ENCODE measurements around the gene PPP1R3G. TPM values are rescaled to one million over a fixed set of nuclear protein-coding genes. Genes with fewer than 3 reads are reported as not detected.

Gene PPP1R3G
- total and polyA plus RNA-seq, 12 donors: 1.2 to 17.1 (median 8.4) TPM

DNA sequence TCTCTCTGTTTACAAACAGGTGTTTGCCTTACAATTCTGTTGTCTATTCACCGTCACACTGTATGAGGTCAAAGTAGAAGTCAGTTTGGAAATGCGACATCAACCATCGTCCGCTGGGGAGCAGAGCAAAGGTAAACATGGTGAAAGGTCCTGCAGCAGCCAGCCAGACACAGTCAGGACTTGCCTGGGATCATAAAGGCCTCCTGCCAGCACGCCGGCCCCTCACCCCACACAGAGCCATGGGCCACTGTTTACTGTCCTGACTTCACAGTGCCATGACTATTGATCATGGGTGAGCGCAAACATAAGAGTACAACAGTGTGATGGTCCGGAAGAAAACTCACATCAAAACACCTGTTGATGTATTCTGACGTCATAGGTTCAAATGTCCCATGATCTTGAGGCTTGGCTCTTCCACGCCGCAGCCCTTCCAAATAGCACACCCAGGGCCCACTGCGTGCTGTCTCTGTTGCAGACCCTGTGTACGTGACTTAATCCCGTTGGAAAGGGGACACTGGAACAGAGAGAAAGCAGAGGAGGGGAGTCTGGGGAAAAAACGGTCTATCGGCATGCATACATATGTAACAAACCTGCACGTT lies 16.9 kb upstream of the PPP1R3G start:
- intact Hi-C loops (cut with DNase I): no loop called here
- Histone ChIP-seq H3K9me3 (replicated peaks in 1 of 3) (no peaks in the 10 kb centered on the region), H3K36me3 (replicated peaks in 1 of 2) (no peaks in the 10 kb centered on the region), H3K27me3 (no peaks in the 10 kb centered on the region), H3K27ac (no peak overlapping the region), H3K4me3 (no peak overlapping the region), H3K4me1 (replicated peaks in 1 of 2) (peaks cover 0 to 6% of the 10 kb centered on the region in 2 donors)
- DNase-seq: no peak
- WGBS, 4 donors: 94 to 95% (median 95%) methylated on average over 17 of the region's 17 CpGs
- TF ChIP-seq POLR2A (IDR thresholded peaks at IDR 0.05): no peak
- TF ChIP-seq, protein P1, sequence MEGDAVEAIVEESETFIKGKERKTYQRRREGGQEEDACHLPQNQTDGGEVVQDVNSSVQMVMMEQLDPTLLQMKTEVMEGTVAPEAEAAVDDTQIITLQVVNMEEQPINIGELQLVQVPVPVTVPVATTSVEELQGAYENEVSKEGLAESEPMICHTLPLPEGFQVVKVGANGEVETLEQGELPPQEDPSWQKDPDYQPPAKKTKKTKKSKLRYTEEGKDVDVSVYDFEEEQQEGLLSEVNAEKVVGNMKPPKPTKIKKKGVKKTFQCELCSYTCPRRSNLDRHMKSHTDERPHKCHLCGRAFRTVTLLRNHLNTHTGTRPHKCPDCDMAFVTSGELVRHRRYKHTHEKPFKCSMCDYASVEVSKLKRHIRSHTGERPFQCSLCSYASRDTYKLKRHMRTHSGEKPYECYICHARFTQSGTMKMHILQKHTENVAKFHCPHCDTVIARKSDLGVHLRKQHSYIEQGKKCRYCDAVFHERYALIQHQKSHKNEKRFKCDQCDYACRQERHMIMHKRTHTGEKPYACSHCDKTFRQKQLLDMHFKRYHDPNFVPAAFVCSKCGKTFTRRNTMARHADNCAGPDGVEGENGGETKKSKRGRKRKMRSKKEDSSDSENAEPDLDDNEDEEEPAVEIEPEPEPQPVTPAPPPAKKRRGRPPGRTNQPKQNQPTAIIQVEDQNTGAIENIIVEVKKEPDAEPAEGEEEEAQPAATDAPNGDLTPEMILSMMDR (IDR thresholded peaks at IDR 0.05): no peak

DNA sequence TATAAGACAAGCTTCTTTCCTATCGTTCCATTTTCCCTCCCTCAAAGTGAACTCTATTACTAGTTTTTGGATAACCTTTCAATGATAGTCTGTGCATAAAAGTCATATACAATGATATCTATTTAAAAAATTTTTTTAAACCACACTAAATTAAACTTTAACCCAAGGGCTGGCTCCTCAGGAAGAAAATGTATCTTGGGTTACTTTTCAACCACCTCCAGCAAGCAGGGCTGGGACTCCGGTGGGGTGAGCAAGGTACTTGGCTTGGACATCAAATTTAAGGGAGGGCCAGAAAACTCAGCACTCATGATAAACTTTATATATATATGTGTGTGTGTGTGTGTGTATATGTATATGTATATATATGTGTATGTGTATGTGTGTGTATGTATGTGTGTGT lies 13.9 kb upstream of the PPP1R3G start:
- DNase-seq: no peak
- TF ChIP-seq, protein P1 (IDR thresholded peaks at IDR 0.05): no peak
- no peak for TF ChIP-seq POLR2A (IDR thresholded peaks at IDR 0.05)
- intact Hi-C loops (cut with DNase I): no loop called here
- WGBS, 4 donors: 90 to 97% (median 95%) methylated on average over 2 of the region's 2 CpGs
- Histone ChIP-seq H3K27me3 (no peaks in the 10 kb centered on the region), H3K4me1 (replicated peaks in 1 of 2) (peaks cover 0 to 2% of the 10 kb centered on the region in 2 donors), H3K4me3 (no peak overlapping the region), H3K27ac (no peak overlapping the region), H3K36me3 (replicated peaks in 1 of 2) (no peaks in the 10 kb centered on the region), H3K9me3 (replicated peaks in 1 of 3) (no peaks in the 10 kb centered on the region)

DNA sequence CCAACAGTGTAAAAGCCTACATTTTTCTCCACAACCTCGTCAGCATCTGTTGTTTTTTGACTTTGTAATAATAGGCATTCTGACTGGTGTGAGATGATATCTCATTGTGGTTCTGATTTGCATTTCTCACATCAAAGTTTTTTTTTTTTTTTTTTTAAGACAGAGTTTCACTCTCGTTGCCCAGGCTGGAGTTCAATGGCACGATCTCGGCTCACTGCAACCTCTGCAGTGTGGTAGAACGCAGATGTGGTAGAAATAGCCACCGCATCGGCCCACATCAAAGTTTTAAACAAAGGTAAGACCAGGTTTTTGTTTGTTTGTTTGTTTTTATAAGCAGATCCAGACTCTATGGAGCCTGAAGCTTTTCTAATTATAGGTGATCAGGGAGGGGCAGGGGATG lies 12.7 kb upstream of the PPP1R3G start:
- Histone ChIP-seq H3K27ac (no peak overlapping the region), H3K27me3 (no peaks in the 10 kb centered on the region), H3K4me1 (replicated peaks in 1 of 2) (no peaks in the 10 kb centered on the region), H3K36me3 (replicated peaks in 1 of 2) (no peaks in the 10 kb centered on the region), H3K9me3 (replicated peaks in 1 of 3) (no peaks in the 10 kb centered on the region), H3K4me3 (no peak overlapping the region)
- WGBS, 4 donors: 86 to 95% (median 90%) methylated on average over 7 of the region's 7 CpGs
- no peak for DNase-seq
- intact Hi-C loops (cut with DNase I): no loop called here
- no peak for TF ChIP-seq POLR2A (IDR thresholded peaks at IDR 0.05)
- TF ChIP-seq, protein P1 (IDR thresholded peaks at IDR 0.05): no peak

DNA sequence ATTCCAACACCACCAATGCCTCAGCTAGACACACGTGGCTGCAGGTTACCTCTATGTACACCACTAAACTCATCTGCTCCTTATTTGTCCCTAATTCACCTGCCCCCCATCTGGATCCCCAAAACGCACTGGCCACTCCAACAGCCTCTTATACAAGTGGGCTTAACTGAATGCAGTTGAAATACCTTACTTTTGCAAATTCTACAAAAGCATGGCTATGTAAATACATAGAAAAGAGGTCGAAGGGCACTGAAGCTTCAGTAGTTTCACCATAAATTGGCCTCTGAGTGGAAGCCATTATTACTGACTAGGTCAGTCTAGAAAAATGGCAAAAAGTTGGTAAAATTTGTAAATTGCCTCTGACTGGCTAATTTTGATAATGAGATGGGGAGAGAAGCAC lies 11.1 kb upstream of the PPP1R3G start:
- Histone ChIP-seq H3K4me3 (no peak overlapping the region), H3K4me1 (replicated peaks in 1 of 2) (no peaks in the 10 kb centered on the region), H3K27me3 (no peaks in the 10 kb centered on the region), H3K27ac (no peak overlapping the region), H3K36me3 (replicated peaks in 1 of 2) (no peaks in the 10 kb centered on the region), H3K9me3 (replicated peaks in 1 of 3) (no peaks in the 10 kb centered on the region)
- DNase-seq: no peak
- TF ChIP-seq, protein P1 (IDR thresholded peaks at IDR 0.05): no peak
- TF ChIP-seq POLR2A (IDR thresholded peaks at IDR 0.05): no peak
- intact Hi-C loops (cut with DNase I): no loop called here
- 82 to 91% (median 87%) methylated on average over 3 of the region's 3 CpGs for WGBS, 4 donors

All from adrenal gland (tissue), 12 donors.